Measurements from ENCODE around the gene TUBGCP6.

GRCh38 chr22:50280708-50281383 lies 36.0 kb upstream of the TUBGCP6 start:
- no peak for TF ChIP-seq POLR2A (IDR thresholded peaks at IDR 0.05; ENCODE audit: low read depth, low read length)
- TF ChIP-seq POLR2AphosphoS5 (IDR thresholded peaks at IDR 0.05; ENCODE audit: low read depth, low read length), result no peak
- no peak for TF ChIP-seq TAF1 (IDR thresholded peaks at IDR 0.05; ENCODE audit: borderline replicate concordance, low read depth, low read length)

All from GM12892 (cell line).